ENCODE data around the gene MED1.

- TF ChIP-seq CREB1 (IDR thresholded peaks at IDR 0.05; ENCODE audit: low read depth): no peak
- no peak for TF ChIP-seq EP300 (IDR thresholded peaks at IDR 0.05; ENCODE audit: borderline replicate concordance)
- TF ChIP-seq, protein P1, sequence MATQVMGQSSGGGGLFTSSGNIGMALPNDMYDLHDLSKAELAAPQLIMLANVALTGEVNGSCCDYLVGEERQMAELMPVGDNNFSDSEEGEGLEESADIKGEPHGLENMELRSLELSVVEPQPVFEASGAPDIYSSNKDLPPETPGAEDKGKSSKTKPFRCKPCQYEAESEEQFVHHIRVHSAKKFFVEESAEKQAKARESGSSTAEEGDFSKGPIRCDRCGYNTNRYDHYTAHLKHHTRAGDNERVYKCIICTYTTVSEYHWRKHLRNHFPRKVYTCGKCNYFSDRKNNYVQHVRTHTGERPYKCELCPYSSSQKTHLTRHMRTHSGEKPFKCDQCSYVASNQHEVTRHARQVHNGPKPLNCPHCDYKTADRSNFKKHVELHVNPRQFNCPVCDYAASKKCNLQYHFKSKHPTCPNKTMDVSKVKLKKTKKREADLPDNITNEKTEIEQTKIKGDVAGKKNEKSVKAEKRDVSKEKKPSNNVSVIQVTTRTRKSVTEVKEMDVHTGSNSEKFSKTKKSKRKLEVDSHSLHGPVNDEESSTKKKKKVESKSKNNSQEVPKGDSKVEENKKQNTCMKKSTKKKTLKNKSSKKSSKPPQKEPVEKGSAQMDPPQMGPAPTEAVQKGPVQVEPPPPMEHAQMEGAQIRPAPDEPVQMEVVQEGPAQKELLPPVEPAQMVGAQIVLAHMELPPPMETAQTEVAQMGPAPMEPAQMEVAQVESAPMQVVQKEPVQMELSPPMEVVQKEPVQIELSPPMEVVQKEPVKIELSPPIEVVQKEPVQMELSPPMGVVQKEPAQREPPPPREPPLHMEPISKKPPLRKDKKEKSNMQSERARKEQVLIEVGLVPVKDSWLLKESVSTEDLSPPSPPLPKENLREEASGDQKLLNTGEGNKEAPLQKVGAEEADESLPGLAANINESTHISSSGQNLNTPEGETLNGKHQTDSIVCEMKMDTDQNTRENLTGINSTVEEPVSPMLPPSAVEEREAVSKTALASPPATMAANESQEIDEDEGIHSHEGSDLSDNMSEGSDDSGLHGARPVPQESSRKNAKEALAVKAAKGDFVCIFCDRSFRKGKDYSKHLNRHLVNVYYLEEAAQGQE (IDR thresholded peaks at IDR 0.05; ENCODE audit: low read depth): peak; percentile 19; the same call in 1 of the 2 replicates
- no peak for TF ChIP-seq YY1 (IDR thresholded peaks at IDR 0.05; ENCODE audit: low read depth)
Measured at GRCh38 chr17:39473310-39473709, 22.2 kb upstream of the MED1 start.

Data from Ishikawa (cell line).